GM23248 (cell line): Measurements from ENCODE around the gene SPAG9.

ENCODE experiments used
- EZH2 ChIP-seq: fragments of 200-600 bp; sonication (generic); IDR thresholded peaks from 2 replicates; pipeline ENCODE4 v1.6.1; 2018; ENCODE audit warnings: antibody characterized with exemption, mild to moderate bottlenecking; ENCODE audit not compliant: insufficient read depth, poor library complexity, severe bottlenecking
- EZH2phosphoT487 ChIP-seq: fragments of 200-600 bp; sonication (generic); IDR thresholded peaks from 2 replicates; pipeline ENCODE4 v1.6.1; 2018; ENCODE audit warnings: antibody characterized with exemption, moderate library complexity, mild to moderate bottlenecking, low read depth; ENCODE audit not compliant: insufficient read depth

GRCh38 chr17:50959341-50959740 lies 161.3 kb downstream of the SPAG9 start:
- TF ChIP-seq EZH2phosphoT487 (no peak), EZH2 (no peak)
